Measurements from ENCODE around the gene HMGB2. TPM values are rescaled to one million over a fixed set of nuclear protein-coding genes. Genes with fewer than 3 reads are reported as not detected.

The HMGB2 gene
- total RNA-seq, 2 donors from 2014 or later = 16.2 to 18.7 TPM

GRCh38 chr4:173301518-173302201 lies 32.5 kb downstream of the HMGB2 start:
- intact Hi-C loops (cut with DNase I) = loop anchor here (10.0 kb wide), 1 partner anchor 287 kb away; no protein-coding TSS in a partner anchor
- Histone ChIP-seq H3K9me3 (no peaks in the 10 kb centered on the region), H3K27ac (no peak overlapping the region), H3K27me3 (no peaks in the 10 kb centered on the region), H3K4me3 (no peak overlapping the region), H3K36me3 (replicated peaks in 1 of 2; ENCODE audit: insufficient read depth in 1 of 2, low read depth in 2 of 2) (peaks cover 0 to 4% of the 10 kb centered on the region in 2 donors), H3K4me1 (no peaks in the 10 kb centered on the region)
- WGBS, 2 donors = 20 to 23% methylated on average over 5 of the region's 5 CpGs
- no peak for TF ChIP-seq POLR2A (IDR thresholded peaks at IDR 0.05)
- peak; percentile 53 to 76 (median 73) for TF ChIP-seq CTCF (IDR thresholded peaks at IDR 0.05)
- ATAC-seq = no peak
- peak in 1 of 4 donors; percentile 17 for DNase-seq

- intact Hi-C loops (cut with DNase I) = no loop called here
- DNase-seq (no peak), ATAC-seq (no peak)
- H3K4me3 ChIP-seq = no peak overlapping the region
- H3K9me3 ChIP-seq = no peaks in the 10 kb centered on the region
- H3K27me3 ChIP-seq = no peaks in the 10 kb centered on the region
- TF ChIP-seq CTCF (IDR thresholded peaks at IDR 0.05) = no peak
- TF ChIP-seq POLR2A (IDR thresholded peaks at IDR 0.05) = no peak
- peaks cover 0 to 2% of the 10 kb centered on the region in 2 donors for H3K36me3 ChIP-seq (replicated peaks in 1 of 2; ENCODE audit: insufficient read depth in 1 of 2, low read depth in 2 of 2)
- no peak overlapping the region for H3K27ac ChIP-seq
- peaks cover 3% of the 10 kb centered on the region for H3K4me1 ChIP-seq
- WGBS, 2 donors = 92 to 93% methylated on average over 1 of the region's 1 CpG
Observed at GRCh38 chr4:173294444-173294843, 39.7 kb downstream of the HMGB2 start.

- no peak for DNase-seq
- peaks cover 7% of the 10 kb centered on the region for H3K4me1 ChIP-seq
- intact Hi-C loops (cut with DNase I) = no loop called here
- H3K27ac ChIP-seq = no peak overlapping the region
- TF ChIP-seq CTCF (IDR thresholded peaks at IDR 0.05) = no peak
- no peak for TF ChIP-seq POLR2A (IDR thresholded peaks at IDR 0.05)
- H3K9me3 ChIP-seq = no peaks in the 10 kb centered on the region
- no peaks in the 10 kb centered on the region for H3K27me3 ChIP-seq
- peaks cover 0 to 2% of the 10 kb centered on the region in 2 donors for H3K36me3 ChIP-seq (replicated peaks in 1 of 2; ENCODE audit: insufficient read depth in 1 of 2, low read depth in 2 of 2)
- ATAC-seq = no peak
- no peak overlapping the region for H3K4me3 ChIP-seq
- WGBS, 2 donors = 86 to 91% methylated on average over 7 of the region's 7 CpGs
Observed at GRCh38 chr4:173293663-173294062, 40.5 kb downstream of the HMGB2 start.

GRCh38 chr4:173291899-173292298 lies 42.3 kb downstream of the HMGB2 start:
- DNase-seq (no peak), ATAC-seq (no peak)
- intact Hi-C loops (cut with DNase I) = no loop called here
- Histone ChIP-seq H3K36me3 (replicated peaks in 1 of 2; ENCODE audit: insufficient read depth in 1 of 2, low read depth in 2 of 2) (no peaks in the 10 kb centered on the region), H3K4me3 (no peak overlapping the region), H3K4me1 (peaks cover 7% of the 10 kb centered on the region), H3K27me3 (no peaks in the 10 kb centered on the region), H3K9me3 (peaks cover 0 to 6% (median 0%) of the 10 kb centered on the region in 3 donors), H3K27ac (no peak overlapping the region)
- 86 to 88% methylated on average over 5 of the region's 5 CpGs for WGBS, 2 donors
- no peak for TF ChIP-seq CTCF (IDR thresholded peaks at IDR 0.05)
- TF ChIP-seq POLR2A (IDR thresholded peaks at IDR 0.05) = no peak

GRCh38 chr4:173289353-173289727 lies 44.8 kb downstream of the HMGB2 start:
- Histone ChIP-seq H3K27ac (no peak overlapping the region), H3K4me3 (no peak overlapping the region), H3K9me3 (peaks cover 0 to 26% (median 0%) of the 10 kb centered on the region in 3 donors), H3K36me3 (replicated peaks in 1 of 2; ENCODE audit: insufficient read depth in 1 of 2, low read depth in 2 of 2) (no peaks in the 10 kb centered on the region), H3K4me1 (peaks cover 7% of the 10 kb centered on the region), H3K27me3 (no peaks in the 10 kb centered on the region)
- no peak for TF ChIP-seq POLR2A (IDR thresholded peaks at IDR 0.05)
- TF ChIP-seq CTCF (IDR thresholded peaks at IDR 0.05) = no peak
- no peak for DNase-seq
- intact Hi-C loops (cut with DNase I) = no loop called here
- 37 to 47% methylated on average over 4 of the region's 4 CpGs for WGBS, 2 donors
- ATAC-seq = no peak

Measured in body of pancreas (tissue), 4 donors.